Bronchial epithelial cell (primary cell): ENCODE results near the gene TRHDE. TPM values are rescaled to one million over a fixed set of nuclear protein-coding genes. Genes with fewer than 3 reads are reported as not detected.

Experiments
- DNase-seq: peaks from one replicate; pipeline ENCODE4 v3.0.0-alpha.2; 2010; ENCODE audit warnings: low read depth
- FAIRE-seq: peaks from 2 replicates; lab custom pipeline; 2011; peaks lifted over from hg19 to GRCh38; lab: Jason Lieb, UNC
- H3K27me3 ChIP-seq: 2 replicates; pipeline ENCODE4 v1.5.1; 2011; ENCODE audit warnings: low read length; ENCODE audit not compliant: control insufficient read depth, insufficient read depth
- H3K36me3 ChIP-seq: 2 replicates; pipeline ENCODE4 v1.5.1; 2011; ENCODE audit warnings: low read length; ENCODE audit not compliant: control insufficient read depth, insufficient read depth
- H3K4me3 ChIP-seq: 2 replicates; pipeline ENCODE4 v1.5.1; 2011; ENCODE audit warnings: mild to moderate bottlenecking, low read depth, low read length, control low read depth
- total RNA-seq: library from RNA; depleted of rRNA; stranded (reverse); fragments of >200 nt; gene quantifications from 2 replicates; pipeline ENCODE4 v1.2.1, GENCODE V29; 2014
- TF ChIP-seq, protein P1 (sequence below): IDR thresholded peaks from 2 replicates; pipeline ENCODE4 v1.5.1; 2011; ENCODE audit warnings: mild to moderate bottlenecking, moderate library complexity, low read length, control low read depth, inconsistent platforms; ENCODE audit not compliant: insufficient read depth, severe bottlenecking

TRHDE gene
- total RNA-seq, 1 donor from 2014 or later = 0.26 TPM

DNA sequence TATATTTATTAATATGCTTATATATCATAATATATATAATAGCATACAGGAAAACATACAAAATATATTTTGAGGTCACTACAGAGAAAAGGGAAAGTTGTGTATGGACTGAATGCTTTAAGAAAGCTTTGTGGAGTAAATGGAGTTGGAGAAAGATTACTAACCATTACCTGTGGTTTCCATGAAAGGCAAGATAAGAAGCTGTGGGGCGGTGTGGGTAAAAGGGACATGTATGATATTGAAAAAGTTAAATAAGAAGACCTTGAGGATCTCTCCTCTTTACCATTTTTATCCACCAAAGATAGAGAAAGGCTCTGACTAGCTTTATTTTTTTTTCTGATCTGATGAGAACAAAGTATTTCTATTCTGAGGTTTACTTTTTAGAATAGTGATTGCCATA is 404.4 kb downstream of the TRHDE start:
- H3K4me3 ChIP-seq = no peak overlapping the region
- H3K36me3 ChIP-seq = no peaks in the 10 kb centered on the region
- no peaks in the 10 kb centered on the region for H3K27me3 ChIP-seq
- DNase-seq (no peak), FAIRE-seq (no peak)
- TF ChIP-seq, protein P1, sequence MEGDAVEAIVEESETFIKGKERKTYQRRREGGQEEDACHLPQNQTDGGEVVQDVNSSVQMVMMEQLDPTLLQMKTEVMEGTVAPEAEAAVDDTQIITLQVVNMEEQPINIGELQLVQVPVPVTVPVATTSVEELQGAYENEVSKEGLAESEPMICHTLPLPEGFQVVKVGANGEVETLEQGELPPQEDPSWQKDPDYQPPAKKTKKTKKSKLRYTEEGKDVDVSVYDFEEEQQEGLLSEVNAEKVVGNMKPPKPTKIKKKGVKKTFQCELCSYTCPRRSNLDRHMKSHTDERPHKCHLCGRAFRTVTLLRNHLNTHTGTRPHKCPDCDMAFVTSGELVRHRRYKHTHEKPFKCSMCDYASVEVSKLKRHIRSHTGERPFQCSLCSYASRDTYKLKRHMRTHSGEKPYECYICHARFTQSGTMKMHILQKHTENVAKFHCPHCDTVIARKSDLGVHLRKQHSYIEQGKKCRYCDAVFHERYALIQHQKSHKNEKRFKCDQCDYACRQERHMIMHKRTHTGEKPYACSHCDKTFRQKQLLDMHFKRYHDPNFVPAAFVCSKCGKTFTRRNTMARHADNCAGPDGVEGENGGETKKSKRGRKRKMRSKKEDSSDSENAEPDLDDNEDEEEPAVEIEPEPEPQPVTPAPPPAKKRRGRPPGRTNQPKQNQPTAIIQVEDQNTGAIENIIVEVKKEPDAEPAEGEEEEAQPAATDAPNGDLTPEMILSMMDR = no peak

GRCh38 chr12:72677139-72677538 is 405.0 kb downstream of the TRHDE start:
- DNase-seq (no peak), FAIRE-seq (no peak)
- H3K36me3 ChIP-seq = no peaks in the 10 kb centered on the region
- TF ChIP-seq, protein P1 = no peak
- no peak overlapping the region for H3K4me3 ChIP-seq
- H3K27me3 ChIP-seq = no peaks in the 10 kb centered on the region

DNA sequence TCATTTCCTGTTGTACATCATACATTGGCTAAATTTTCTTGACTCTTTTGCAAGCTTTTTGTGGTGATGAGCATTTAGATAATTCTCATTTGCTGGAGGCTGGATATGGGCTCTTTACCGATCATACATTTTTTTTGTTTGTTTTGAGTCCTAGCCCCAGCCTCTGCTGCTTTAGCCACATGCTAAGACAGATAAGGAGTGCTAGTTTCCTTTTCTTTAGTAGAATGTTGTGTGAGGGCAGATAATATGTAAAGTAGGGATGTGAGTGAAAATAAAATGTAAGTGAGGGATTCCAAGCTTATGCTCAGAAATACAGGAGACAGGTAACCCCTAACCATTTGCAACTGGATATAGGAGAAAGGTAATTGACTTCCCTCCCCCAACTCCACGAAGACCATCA is 405.7 kb downstream of the TRHDE start:
- DNase-seq (no peak), FAIRE-seq (no peak)
- TF ChIP-seq, protein P1 = no peak
- no peak overlapping the region for H3K4me3 ChIP-seq
- no peaks in the 10 kb centered on the region for H3K27me3 ChIP-seq
- H3K36me3 ChIP-seq = no peaks in the 10 kb centered on the region

DNA sequence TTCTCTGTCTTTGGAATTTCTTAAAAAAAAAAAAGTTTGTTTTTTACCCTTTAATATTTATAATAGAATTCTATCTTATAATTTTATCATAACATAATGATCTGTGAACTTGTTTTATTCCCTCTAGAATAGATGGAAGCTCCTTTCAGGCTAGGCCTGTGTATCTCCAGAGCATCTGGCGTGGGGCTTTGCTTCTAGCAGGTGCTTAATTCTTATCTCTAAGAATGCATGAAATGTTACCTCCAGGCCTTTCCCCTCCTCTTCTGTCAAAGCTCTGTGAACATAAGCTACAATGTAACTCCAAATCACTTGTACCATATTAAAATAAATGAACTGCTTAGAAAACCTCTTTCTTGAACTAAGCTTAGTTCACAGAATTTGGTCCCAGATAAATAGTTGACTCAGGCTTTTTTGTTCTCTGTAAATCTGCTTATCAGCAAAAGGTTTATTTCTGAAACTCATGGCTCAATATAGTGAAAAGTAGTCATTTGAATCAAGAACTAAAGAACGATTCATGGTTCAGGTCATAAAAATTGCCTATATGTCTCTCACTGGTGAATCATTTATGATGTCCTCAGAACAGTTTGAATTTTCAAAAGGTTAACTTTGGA is 407.1 kb downstream of the TRHDE start:
- no peak for FAIRE-seq
- Histone ChIP-seq H3K27me3 (no peaks in the 10 kb centered on the region), H3K36me3 (no peaks in the 10 kb centered on the region), H3K4me3 (no peak overlapping the region)
- TF ChIP-seq, protein P1 = no peak
- no peak for DNase-seq

DNA sequence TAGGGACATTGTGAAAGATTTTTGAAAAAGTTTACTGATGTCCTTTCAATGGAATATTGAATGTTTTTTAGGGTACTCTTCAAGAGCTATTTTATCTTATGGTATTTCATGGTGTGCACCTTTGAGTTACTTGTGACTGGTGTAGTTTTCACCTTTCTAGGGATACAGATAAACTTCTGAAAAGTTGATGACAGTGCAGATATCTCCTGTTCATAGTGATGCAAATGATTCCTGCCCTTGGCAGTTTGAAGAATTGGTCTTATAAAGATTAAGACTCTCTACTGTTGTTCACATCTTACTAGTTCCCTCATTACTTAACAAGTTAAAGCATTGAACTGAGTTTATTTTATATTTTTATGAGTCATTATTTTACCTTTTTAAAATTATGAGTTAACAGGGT is 408.9 kb downstream of the TRHDE start:
- Histone ChIP-seq H3K36me3 (no peaks in the 10 kb centered on the region), H3K4me3 (no peak overlapping the region), H3K27me3 (no peaks in the 10 kb centered on the region)
- no peak for DNase-seq
- TF ChIP-seq, protein P1 = no peak
- no peak for FAIRE-seq

DNA sequence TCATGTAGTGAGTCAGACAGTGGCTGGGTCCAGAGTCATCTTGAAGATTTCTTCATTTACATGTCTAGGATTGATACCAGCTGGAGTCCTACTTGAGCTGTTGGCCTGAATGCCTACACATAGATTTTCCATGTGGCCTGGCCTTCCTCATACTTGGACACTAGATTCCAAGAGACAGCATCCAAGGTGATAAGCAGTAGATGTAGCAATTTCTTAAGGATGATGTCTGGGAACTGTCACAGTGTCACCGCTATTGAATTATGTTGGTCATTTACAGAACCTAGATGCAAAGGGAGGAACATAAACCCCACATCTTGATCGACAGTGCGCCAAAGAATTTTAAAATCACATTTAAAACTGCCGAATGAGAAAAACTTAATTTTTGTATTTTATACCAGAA is 412.3 kb downstream of the TRHDE start:
- no peak for FAIRE-seq

More for the DNA sequence above, 412.3 kb downstream of the TRHDE start:
- no peak for DNase-seq
- H3K36me3 ChIP-seq = no peaks in the 10 kb centered on the region
- TF ChIP-seq, protein P1 = no peak
- H3K4me3 ChIP-seq = no peak overlapping the region
- no peaks in the 10 kb centered on the region for H3K27me3 ChIP-seq
